Psoas muscle (tissue), 8 donors: ENCODE data around the gene SOCS7. TPM values are rescaled to one million over a fixed set of nuclear protein-coding genes. Genes with fewer than 3 reads are reported as not detected.

Experiments
- ATAC-seq, 4 donors: fragments of 200-7000 bp; cut with Tn5 transposase; one replicate each; pipeline ENCODE4 v1.9.1; 2020; ENCODE audit warnings: moderate library complexity in 3 of 4, mild to moderate bottlenecking in 2 of 4
- DNase-seq, 2 donors: peaks; one replicate each; pipeline ENCODE4 v3.0.0-alpha.2; 2020
- H3K27ac ChIP-seq: fragments of 200-600 bp; one replicate; pipeline ENCODE4 v1.8.0; 2022
- H3K27me3 ChIP-seq, 3 donors: fragments of 200-600 bp in 1 of 3; one replicate each; pipeline versions ENCODE4 v1.6.1 to v1.8.0; 2013 to 2022; ENCODE audit warnings: low read length in 2 of 3, mild to moderate bottlenecking in 2 of 3, moderate library complexity in 1 of 3; ENCODE audit not compliant: insufficient read depth in 3 of 3
- H3K36me3 ChIP-seq, 2 donors: fragments of 200-600 bp in 1 of 2; one replicate each; pipeline versions ENCODE4 v1.6.1 to v1.8.0; 2013 to 2022; ENCODE audit warnings: low read depth in 1 of 2, mild to moderate bottlenecking in 1 of 2, moderate library complexity in 1 of 2; ENCODE audit not compliant: insufficient read depth in 1 of 2
- H3K4me1 ChIP-seq: fragments of 200-600 bp; one replicate; pipeline ENCODE4 v1.8.0; 2022
- H3K4me3 ChIP-seq: fragments of 200-600 bp; one replicate; pipeline ENCODE4 v1.8.0; 2022; ENCODE audit warnings: mild to moderate bottlenecking
- H3K9me3 ChIP-seq: fragments of 200-600 bp; one replicate; pipeline ENCODE4 v1.8.0; 2022
- whole genome bisulfite sequencing, 3 donors: extraction: QIAGEN DNeasy Blood & Tissue Kit; methylation state at CpG; one replicate each; pipeline versions ENCODE4 v1.1.6 to v1.1.7; 2013; 5-methylcytosine and 5-hydroxymethylcytosine counted together
- intact Hi-C, 2 donors: fragments of 100-400 bp; cut with DNase I; formaldehyde crosslinking; loops; one replicate each; pipeline versions ENCODE4 v1.11.0 to v1.14.2; 2022
- polyA plus RNA-seq, 3 donors: library from polyadenylated mRNA; stranded (reverse); fragments of 200-250 nt; gene quantifications; one replicate each; pipeline ENCODE4 v1.2.3, GENCODE V29; 2013
- total RNA-seq, 4 donors: library from RNA; stranded (reverse); fragmentation: NEBNext Ultra II Directional in 2 of 4; extraction: Animal tissue kit (Norgen Biotek cat#: 25700) in 2 of 4; gene quantifications; one replicate each; pipeline versions ENCODE4 v1.2.1 to v1.2.4, GENCODE V29; 2021 to 2023
- TF ChIP-seq, protein P1 (sequence below): fragments of 200-600 bp; IDR thresholded peaks from one replicate; pipeline ENCODE4 v1.8.0; 2022; ENCODE audit warnings: antibody characterized with exemption
- donor health status: healthy with polysubstance abuse.
- donor health status: DM: no; HTN: no; CAD: no; lungs with moderate emphysema.
- donor health status: Bipolar disorder and iron deficiency.
- donor health status: healthy.
- donor health status: DM: yes; HTN: yes; CAD: no.
- donor health status: DM: no; HTN: no; CAD: no.
- donor health status: DM: no; HTN: no; CAD: no.
- donor health status: DM: yes; HTN: yes; CAD: no.

Gene SOCS7
- total and polyA plus RNA-seq, 7 donors = 6.6 to 28.9 (median 23.9) TPM

DNA sequence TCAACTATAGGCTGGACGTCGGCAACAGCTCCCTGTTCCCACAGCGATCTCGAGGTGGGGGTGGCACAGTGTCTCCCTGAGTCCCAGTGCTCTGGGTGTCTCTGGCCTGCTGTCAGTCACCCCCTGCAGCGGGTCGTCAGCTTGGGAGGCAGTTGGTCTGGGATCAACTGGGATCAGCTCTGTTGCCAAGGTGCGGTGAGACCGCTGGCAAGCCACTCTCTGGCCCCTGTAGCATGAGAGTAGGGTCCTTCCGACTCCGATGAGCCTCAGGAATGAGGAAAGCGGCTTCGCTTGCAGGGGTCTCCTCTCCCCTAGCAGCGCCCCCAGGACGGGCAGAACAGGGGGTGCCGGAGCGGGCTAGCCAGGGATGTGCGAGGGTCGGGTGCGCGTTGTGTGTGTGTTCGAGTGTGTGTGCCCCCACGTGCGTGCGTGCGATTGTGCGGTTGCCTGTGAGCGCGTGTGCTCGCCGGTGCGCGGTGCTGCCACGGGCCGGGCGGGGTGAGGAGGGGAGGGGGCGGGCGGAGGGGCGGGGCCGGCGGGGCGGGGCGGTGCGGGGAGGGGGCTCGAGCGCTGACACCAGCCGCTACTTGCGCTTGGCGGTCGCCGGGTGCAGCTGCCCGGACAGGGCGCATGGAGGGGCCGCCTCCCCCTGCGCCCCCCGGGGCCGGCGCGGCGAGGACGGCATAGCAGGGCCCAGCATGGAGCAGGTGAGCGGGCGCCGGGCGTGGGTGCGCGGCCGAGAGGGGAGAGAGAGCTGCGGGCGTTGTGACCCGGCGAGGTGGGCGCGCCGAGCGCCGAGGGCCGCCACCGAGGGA is 67.3 kb downstream of the SOCS7 start:
- ATAC-seq = no peak
- 5 to 15% (median 5%) methylated on average over 16 to 77 of the region's 78 CpGs for WGBS, 3 donors
- intact Hi-C loops = no loop called here
- Histone ChIP-seq H3K27ac (no peak overlapping the region), H3K4me1 (peaks cover 29% of the 10 kb centered on the region), H3K4me3 (peak overlapping the region; percentile 50), H3K36me3 (no peaks in the 10 kb centered on the region), H3K27me3 (peaks cover 0 to 24% (median 6%) of the 10 kb centered on the region in 3 donors), H3K9me3 (no peaks in the 10 kb centered on the region)
- DNase-seq = no peak
- TF ChIP-seq, protein P1, sequence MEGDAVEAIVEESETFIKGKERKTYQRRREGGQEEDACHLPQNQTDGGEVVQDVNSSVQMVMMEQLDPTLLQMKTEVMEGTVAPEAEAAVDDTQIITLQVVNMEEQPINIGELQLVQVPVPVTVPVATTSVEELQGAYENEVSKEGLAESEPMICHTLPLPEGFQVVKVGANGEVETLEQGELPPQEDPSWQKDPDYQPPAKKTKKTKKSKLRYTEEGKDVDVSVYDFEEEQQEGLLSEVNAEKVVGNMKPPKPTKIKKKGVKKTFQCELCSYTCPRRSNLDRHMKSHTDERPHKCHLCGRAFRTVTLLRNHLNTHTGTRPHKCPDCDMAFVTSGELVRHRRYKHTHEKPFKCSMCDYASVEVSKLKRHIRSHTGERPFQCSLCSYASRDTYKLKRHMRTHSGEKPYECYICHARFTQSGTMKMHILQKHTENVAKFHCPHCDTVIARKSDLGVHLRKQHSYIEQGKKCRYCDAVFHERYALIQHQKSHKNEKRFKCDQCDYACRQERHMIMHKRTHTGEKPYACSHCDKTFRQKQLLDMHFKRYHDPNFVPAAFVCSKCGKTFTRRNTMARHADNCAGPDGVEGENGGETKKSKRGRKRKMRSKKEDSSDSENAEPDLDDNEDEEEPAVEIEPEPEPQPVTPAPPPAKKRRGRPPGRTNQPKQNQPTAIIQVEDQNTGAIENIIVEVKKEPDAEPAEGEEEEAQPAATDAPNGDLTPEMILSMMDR = no peak

DNA sequence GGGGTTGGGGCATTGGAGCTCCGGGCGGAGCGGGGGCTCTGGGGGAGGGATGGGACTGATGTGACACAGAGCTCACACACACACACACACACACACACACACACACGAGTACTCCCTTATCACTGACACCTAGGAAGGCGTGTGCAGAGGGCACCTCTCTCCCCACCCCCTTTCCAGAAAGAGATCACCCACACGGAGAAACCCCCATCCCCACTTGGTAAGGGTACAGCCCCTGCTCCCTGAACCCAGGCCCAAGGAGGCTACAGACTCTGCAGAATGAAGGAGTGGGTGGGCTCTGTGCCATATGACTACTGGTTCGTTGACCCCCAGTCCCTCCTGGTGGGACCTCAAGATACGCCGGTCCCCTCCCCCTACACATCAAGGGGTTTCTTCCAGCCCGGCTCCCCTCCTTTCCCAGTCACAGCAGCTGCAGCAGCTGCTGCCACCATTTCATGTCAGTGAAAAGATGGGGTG is 67.9 kb downstream of the SOCS7 start:
- TF ChIP-seq, protein P1 = no peak
- Histone ChIP-seq H3K27me3 (peaks cover 0 to 24% (median 6%) of the 10 kb centered on the region in 3 donors), H3K4me3 (peak overlapping the region; percentile 50), H3K9me3 (no peaks in the 10 kb centered on the region), H3K27ac (no peak overlapping the region), H3K4me1 (peaks cover 27% of the 10 kb centered on the region), H3K36me3 (no peaks in the 10 kb centered on the region)
- no peak for ATAC-seq
- 18 to 35% (median 26%) methylated on average over 8 to 10 of the region's 10 CpGs for WGBS, 3 donors
- intact Hi-C loops = no loop called here
- DNase-seq = no peak

DNA sequence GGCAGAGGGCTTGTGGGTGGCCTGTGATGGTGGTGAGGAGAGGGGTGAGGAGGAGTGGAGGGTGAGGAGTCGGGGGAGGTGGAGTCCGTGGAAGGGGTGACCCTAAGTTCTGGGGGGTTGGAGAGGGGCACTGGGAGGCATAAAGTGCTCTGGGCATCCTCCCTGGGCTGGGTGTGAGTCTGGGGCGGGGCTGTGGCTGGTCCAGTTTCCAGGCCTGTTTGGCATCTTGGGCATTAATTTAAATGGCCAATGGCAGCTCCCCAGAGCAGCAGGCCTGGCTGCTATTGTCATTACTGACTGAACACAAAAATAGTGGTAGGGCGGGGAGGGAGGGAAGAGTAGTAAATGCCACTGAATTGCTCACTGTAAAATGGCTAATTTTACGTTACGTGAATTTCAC is 68.9 kb downstream of the SOCS7 start:
- no peaks in the 10 kb centered on the region for H3K9me3 ChIP-seq
- TF ChIP-seq, protein P1 = no peak
- H3K27ac ChIP-seq = no peak overlapping the region
- H3K36me3 ChIP-seq = no peaks in the 10 kb centered on the region
- 56 to 66% (median 61%) methylated on average over 6 of the region's 6 CpGs for WGBS, 3 donors
- peaks cover 17% of the 10 kb centered on the region for H3K4me1 ChIP-seq
- intact Hi-C loops = loop anchor here in 1 of 2 donors (10.0 kb wide), 1 partner anchor 64 kb away; no protein-coding TSS in a partner anchor
- no peak overlapping the region for H3K4me3 ChIP-seq
- H3K27me3 ChIP-seq = peaks cover 0 to 24% (median 6%) of the 10 kb centered on the region in 3 donors
- no peak for ATAC-seq
- DNase-seq = no peak

DNA sequence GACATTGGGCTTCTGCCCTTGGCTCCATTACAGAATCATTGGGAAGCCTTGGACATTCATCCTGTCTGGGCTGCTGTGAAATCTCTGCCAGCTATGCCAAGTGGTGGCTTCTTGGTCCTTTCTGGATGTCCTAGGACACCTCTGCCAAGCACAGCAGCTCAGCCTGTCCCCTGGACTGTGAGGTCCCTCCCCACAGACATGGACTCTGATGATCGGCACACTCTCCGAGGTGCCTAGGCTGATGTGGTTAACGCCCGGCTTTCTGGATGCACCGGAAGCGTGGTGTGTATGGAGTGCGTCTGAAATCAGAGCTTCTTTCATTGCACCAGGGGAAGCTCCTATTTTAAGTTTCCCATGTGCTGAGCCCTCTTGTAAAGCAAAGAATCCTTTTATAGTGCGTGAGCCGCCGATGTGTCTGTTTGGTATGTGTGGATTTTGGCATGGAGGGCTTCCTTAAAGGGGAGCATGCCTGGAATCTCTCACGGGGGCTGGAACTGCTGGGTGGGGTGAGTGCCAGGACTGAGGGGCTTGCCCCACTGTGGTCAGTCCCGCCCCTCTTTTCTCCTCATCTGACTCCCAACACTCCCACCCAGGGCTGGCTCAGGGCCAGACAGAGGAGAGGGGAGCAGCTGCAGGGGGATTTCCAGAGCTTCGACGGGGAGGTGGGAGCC is 69.7 kb downstream of the SOCS7 start:
- intact Hi-C loops = loop anchor here in 1 of 2 donors (10.0 kb wide), 1 partner anchor 63 kb away; no protein-coding TSS in a partner anchor
- WGBS, 3 donors = 6 to 15% (median 12%) methylated on average over 14 of the region's 14 CpGs
- peaks cover 23% of the 10 kb centered on the region for H3K4me1 ChIP-seq
- no peaks in the 10 kb centered on the region for H3K9me3 ChIP-seq
- no peaks in the 10 kb centered on the region for H3K36me3 ChIP-seq
- ATAC-seq (peak; percentile 5 to 35 (median 30)), DNase-seq (no peak)
- H3K27ac ChIP-seq = peak overlapping the region; percentile 7
- TF ChIP-seq, protein P1 = no peak
- H3K27me3 ChIP-seq = peaks cover 0 to 24% (median 6%) of the 10 kb centered on the region in 3 donors
- no peak overlapping the region for H3K4me3 ChIP-seq
